Stomach (tissue), 4 donors: Measurements from ENCODE around the gene L3MBTL3.

Experiments
- CTCF ChIP-seq, 7 experiments: fragments of 450-650 bp in 4 of 7; fragments of 200-600 bp in 3 of 7; sonication (generic) in 3 of 7; IDR thresholded peaks; one replicate each; pipeline ENCODE4 v1.5.1; 2016 to 2019; ENCODE audit warnings: antibody characterized with exemption in 7 of 7, control low read depth in 2 of 7, mild to moderate bottlenecking in 1 of 7
- POLR2A ChIP-seq, 4 donors: fragments of 450-650 bp; IDR thresholded peaks; one replicate each; pipeline ENCODE4 v1.6.1; 2016; ENCODE audit warnings: antibody characterized with exemption in 4 of 4, control low read depth in 2 of 4, mild to moderate bottlenecking in 1 of 4, moderate library complexity in 1 of 4
- POLR2AphosphoS5 ChIP-seq, 3 donors: sonication (generic); formaldehyde crosslinking; IDR thresholded peaks; one replicate each; pipeline ENCODE4 v1.6.1; 2016; ENCODE audit warnings: antibody characterized with exemption in 3 of 3

- TF ChIP-seq CTCF (IDR thresholded peaks at IDR 0.05): no peak
- TF ChIP-seq POLR2A (IDR thresholded peaks at IDR 0.05): no peak
- no peak for TF ChIP-seq POLR2AphosphoS5 (IDR thresholded peaks at IDR 0.05)
These were observed 28.3 kb downstream of the L3MBTL3 start for GRCh38 chr6:130046671-130047070.
